ENCODE measurements around the gene KLHL6.

DNA sequence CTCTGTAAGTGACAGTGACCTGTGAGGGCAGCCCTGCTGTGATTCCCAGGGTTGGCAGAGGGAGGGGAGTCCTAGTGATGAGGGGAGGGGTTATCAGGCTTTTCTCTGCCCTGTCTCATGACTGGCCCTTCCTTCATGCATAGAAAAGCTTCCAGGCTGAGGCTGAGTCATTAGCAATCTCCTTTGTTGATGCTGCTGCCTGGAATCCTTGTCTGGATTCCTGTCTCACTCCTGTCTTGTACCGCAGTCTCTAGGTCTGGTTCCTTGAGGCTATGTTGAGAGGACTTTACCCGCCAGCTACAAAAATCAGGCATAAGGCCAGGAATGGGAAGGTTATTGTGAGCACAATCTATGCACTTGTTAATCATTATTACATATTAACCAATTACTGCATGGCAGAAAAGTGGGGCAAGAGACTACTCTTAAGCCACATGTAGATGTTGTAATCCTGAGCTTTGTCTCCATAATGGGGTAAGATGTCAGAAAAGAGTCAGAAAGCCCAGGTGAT, 7.2 kb downstream of the KLHL6 start:
- TF ChIP-seq, protein P1, sequence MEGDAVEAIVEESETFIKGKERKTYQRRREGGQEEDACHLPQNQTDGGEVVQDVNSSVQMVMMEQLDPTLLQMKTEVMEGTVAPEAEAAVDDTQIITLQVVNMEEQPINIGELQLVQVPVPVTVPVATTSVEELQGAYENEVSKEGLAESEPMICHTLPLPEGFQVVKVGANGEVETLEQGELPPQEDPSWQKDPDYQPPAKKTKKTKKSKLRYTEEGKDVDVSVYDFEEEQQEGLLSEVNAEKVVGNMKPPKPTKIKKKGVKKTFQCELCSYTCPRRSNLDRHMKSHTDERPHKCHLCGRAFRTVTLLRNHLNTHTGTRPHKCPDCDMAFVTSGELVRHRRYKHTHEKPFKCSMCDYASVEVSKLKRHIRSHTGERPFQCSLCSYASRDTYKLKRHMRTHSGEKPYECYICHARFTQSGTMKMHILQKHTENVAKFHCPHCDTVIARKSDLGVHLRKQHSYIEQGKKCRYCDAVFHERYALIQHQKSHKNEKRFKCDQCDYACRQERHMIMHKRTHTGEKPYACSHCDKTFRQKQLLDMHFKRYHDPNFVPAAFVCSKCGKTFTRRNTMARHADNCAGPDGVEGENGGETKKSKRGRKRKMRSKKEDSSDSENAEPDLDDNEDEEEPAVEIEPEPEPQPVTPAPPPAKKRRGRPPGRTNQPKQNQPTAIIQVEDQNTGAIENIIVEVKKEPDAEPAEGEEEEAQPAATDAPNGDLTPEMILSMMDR (IDR thresholded peaks at IDR 0.05) = no peak
- no peak for TF ChIP-seq POLR2AphosphoS5 (IDR thresholded peaks at IDR 0.05; ENCODE audit: low read depth, low read length)
- TF ChIP-seq RFX5 (IDR thresholded peaks at IDR 0.05; ENCODE audit: low read length) = no peak
- no peak for TF ChIP-seq NRF1 (IDR thresholded peaks at IDR 0.05; ENCODE audit: low read depth, low read length)
- peak; percentile 42; the same call in 1 of the 2 replicates for TF ChIP-seq FOSL2 (IDR thresholded peaks at IDR 0.05; ENCODE audit: borderline replicate concordance, low read depth)
- no peak for TF ChIP-seq RAD21 (IDR thresholded peaks at IDR 0.05; ENCODE audit: low read length)
- no peak for TF ChIP-seq EZH2phosphoT487 (IDR thresholded peaks at IDR 0.05; ENCODE audit: borderline replicate concordance, low read depth)
- no peak for TF ChIP-seq JUND (IDR thresholded peaks at IDR 0.05)
- TF ChIP-seq GATA2 (CRISPR knock-in tag; IDR thresholded peaks at IDR 0.05) = no peak
- TF ChIP-seq, protein P2, sequence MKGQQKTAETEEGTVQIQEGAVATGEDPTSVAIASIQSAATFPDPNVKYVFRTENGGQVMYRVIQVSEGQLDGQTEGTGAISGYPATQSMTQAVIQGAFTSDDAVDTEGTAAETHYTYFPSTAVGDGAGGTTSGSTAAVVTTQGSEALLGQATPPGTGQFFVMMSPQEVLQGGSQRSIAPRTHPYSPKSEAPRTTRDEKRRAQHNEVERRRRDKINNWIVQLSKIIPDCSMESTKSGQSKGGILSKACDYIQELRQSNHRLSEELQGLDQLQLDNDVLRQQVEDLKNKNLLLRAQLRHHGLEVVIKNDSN (IDR thresholded peaks at IDR 0.05; ENCODE audit: borderline replicate concordance, low read depth) = no peak
- no peak for TF ChIP-seq RXRA (IDR thresholded peaks at IDR 0.05; ENCODE audit: borderline replicate concordance, low read depth)

Data from SK-N-SH (cell line).